ENCODE results near the gene B4GALT5. TPM values are rescaled to one million over a fixed set of nuclear protein-coding genes. Genes with fewer than 3 reads are reported as not detected.
A peak's percentile ranks its signal among the peaks of the same experiment; 100 is the strongest.

The B4GALT5 gene
- total RNA-seq, 2 donors from 2014 or later = 9.3 to 12.2 TPM

DNA sequence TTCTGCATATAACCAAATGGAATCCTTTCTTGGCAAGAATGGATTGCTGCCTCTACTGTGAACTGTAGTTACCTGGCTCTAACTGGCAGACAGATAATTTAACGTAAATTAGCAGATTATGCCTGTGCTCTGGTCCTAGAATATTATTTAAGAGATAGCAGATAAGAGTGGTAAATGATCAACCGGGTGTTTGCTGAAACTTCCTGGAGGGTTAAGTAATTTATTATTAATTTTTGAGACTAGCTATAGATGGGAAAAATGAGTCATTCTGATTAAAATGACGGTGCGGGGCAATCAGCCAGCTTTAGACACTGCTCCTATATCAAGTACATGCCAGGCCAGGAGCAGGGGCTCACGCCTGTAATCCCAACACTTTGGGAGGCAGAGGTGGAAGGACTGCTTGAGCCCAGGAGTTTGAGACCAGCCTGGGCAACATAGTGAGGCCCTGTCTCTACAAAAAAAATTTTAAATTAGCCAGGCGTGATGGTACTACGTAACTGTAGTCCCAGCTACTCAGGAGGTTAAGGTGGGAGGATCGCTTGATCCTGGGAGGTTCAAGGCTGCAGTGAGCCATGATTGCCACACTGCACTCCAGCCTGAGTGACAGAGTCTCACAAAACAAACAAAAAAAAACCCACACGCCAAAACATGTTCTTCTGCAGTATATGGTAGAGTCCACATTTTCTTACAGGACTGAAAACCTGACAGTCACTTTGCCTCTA, 22.6 kb downstream of the B4GALT5 start:
- Histone ChIP-seq H3K4me3 (no peak overlapping the region), H3K9me3 (no peaks in the 10 kb centered on the region), H3K27me3 (no peaks in the 10 kb centered on the region), H3K4me1 (peaks cover 89% of the 10 kb centered on the region), H3K36me3 (replicated peaks in 1 of 2; ENCODE audit: insufficient read depth in 1 of 2, low read depth in 2 of 2) (no peaks in the 10 kb centered on the region), H3K27ac (peak overlapping the region; percentile 70 to 95 (median 89))
- DNase-seq (peak; percentile 78 to 92 (median 90)), ATAC-seq (peak; percentile 85)
- intact Hi-C loops (cut with DNase I) = no loop called here
- WGBS, 2 donors = 12 to 17% methylated on average over 9 of the region's 9 CpGs
- TF ChIP-seq, protein P1, sequence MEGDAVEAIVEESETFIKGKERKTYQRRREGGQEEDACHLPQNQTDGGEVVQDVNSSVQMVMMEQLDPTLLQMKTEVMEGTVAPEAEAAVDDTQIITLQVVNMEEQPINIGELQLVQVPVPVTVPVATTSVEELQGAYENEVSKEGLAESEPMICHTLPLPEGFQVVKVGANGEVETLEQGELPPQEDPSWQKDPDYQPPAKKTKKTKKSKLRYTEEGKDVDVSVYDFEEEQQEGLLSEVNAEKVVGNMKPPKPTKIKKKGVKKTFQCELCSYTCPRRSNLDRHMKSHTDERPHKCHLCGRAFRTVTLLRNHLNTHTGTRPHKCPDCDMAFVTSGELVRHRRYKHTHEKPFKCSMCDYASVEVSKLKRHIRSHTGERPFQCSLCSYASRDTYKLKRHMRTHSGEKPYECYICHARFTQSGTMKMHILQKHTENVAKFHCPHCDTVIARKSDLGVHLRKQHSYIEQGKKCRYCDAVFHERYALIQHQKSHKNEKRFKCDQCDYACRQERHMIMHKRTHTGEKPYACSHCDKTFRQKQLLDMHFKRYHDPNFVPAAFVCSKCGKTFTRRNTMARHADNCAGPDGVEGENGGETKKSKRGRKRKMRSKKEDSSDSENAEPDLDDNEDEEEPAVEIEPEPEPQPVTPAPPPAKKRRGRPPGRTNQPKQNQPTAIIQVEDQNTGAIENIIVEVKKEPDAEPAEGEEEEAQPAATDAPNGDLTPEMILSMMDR (IDR thresholded peaks at IDR 0.05) = no peak
- peak in 1 of 3 donors; percentile 8 for TF ChIP-seq POLR2A (IDR thresholded peaks at IDR 0.05)

DNA sequence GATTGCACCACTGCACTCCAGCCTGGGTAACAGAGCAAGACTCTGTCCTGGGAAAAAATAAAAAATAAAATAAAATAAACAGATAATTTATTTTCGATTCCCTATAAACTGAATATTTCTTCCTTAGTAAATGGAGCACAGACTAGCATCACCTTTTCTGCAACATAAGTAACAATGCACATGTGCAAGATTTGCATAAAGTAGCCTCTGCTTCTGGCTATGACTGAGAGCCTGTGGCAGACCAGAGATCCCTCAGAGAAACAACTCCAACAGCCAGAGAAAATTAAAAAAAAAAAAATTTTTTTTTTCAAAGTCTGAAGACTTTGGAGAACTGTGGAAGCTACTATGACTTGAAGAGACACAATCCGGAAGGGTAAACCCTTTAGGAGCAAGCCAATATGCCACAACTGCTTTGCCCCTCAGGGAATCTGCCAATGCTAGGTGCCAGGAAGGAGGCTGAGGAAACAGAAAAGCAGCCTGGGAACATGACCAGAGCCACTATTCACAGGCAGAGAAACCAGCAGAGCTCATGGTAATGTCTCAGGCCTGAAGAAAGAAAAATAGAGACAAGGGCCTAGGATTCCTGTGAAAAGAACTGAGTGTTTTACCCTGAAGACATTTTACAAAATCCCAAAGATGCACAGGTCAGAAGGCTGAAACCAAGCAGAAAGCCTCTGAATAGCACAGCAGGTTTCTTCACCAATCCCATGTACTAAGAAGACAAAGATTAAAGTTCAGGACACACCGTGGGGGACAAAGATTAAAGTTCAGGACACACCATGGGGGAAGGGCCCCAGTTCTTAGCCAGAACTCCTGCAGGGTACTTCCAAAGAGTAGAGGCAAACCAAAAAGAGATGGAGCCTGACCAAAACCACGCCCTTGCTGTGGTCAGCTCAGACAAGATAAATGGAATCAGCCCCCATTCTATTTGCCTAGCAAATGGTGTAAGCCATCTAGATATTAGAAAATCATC, 25.8 kb downstream of the B4GALT5 start:
- no peak overlapping the region for H3K4me3 ChIP-seq
- no peaks in the 10 kb centered on the region for H3K9me3 ChIP-seq
- H3K27ac ChIP-seq = peak overlapping the region in 3 of 4 donors; percentile 44 to 95 (median 53)
- TF ChIP-seq POLR2A (IDR thresholded peaks at IDR 0.05) = no peak
- TF ChIP-seq, protein P1 (IDR thresholded peaks at IDR 0.05) = no peak
- intact Hi-C loops (cut with DNase I) = no loop called here
- DNase-seq (no peak), ATAC-seq (no peak)
- no peaks in the 10 kb centered on the region for H3K27me3 ChIP-seq
- H3K36me3 ChIP-seq (replicated peaks in 1 of 2; ENCODE audit: insufficient read depth in 1 of 2, low read depth in 2 of 2) = no peaks in the 10 kb centered on the region
- H3K4me1 ChIP-seq = peaks cover 77% of the 10 kb centered on the region
- WGBS, 2 donors = 61 to 64% methylated on average over 4 of the region's 4 CpGs

DNA sequence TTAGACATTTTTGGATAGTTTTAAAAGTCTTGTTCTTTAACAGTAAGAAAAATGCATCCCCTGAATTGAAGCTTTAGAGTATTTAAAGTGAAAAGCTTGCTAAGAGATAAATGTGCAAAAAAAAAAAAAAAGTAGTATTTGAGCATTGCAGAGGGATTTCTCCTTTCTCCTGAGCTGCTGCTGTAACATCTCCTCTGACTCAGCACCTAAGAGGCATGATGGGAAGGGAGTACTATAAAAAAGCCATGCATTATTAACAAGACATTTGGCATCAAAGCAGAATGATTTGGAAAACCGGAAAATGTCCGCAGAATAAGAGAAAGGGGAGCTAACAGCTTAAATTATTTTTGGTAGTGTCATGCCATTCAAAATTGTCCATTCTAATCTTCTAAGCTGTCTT, 27.9 kb downstream of the B4GALT5 start:
- H3K9me3 ChIP-seq = no peaks in the 10 kb centered on the region
- no peak overlapping the region for H3K4me3 ChIP-seq
- H3K36me3 ChIP-seq (replicated peaks in 1 of 2; ENCODE audit: insufficient read depth in 1 of 2, low read depth in 2 of 2) = no peaks in the 10 kb centered on the region
- WGBS, 2 donors = 22 to 29% methylated on average over 2 of the region's 2 CpGs
- ATAC-seq (no peak), DNase-seq (no peak)
- peak overlapping the region in 2 of 4 donors; percentile 12 to 24 for H3K27ac ChIP-seq
- peaks cover 77% of the 10 kb centered on the region for H3K4me1 ChIP-seq
- intact Hi-C loops (cut with DNase I) = no loop called here
- no peak for TF ChIP-seq POLR2A (IDR thresholded peaks at IDR 0.05)
- TF ChIP-seq, protein P1 (IDR thresholded peaks at IDR 0.05) = no peak
- H3K27me3 ChIP-seq = no peaks in the 10 kb centered on the region

DNA sequence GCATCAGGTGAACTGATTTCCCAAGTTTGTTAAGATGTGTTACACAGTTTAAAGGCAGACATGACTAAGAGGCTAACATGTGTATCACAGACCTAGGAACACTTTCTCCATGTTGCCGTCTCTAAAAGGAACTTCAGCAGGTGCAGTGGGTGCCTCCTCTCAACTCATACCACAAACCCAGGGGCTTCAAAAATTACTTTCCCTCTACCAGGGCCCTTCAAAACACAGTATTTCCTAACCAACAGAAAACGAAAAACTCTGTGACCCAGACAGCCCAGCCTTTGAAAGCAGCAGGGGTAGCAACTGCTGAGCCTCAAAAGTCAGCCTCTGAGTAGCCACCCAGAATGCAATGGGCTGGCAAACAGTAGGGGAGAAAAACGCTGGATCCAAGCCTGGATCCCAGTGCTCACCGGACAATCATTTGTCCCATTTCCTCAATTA, 28.5 kb downstream of the B4GALT5 start:
- intact Hi-C loops (cut with DNase I) = no loop called here
- peaks cover 72% of the 10 kb centered on the region for H3K4me1 ChIP-seq

More for the DNA sequence above, 28.5 kb downstream of the B4GALT5 start:
- Histone ChIP-seq H3K4me3 (no peak overlapping the region), H3K9me3 (no peaks in the 10 kb centered on the region), H3K27me3 (no peaks in the 10 kb centered on the region), H3K36me3 (replicated peaks in 1 of 2; ENCODE audit: insufficient read depth in 1 of 2, low read depth in 2 of 2) (no peaks in the 10 kb centered on the region), H3K27ac (peak overlapping the region in 2 of 4 donors; percentile 12 to 24)
- WGBS, 2 donors = 21 to 22% methylated on average over 4 of the region's 4 CpGs
- ATAC-seq = peak; percentile 28
- peak in 1 of 4 donors; percentile 38 for DNase-seq
- TF ChIP-seq, protein P1 (IDR thresholded peaks at IDR 0.05) = no peak
- TF ChIP-seq POLR2A (IDR thresholded peaks at IDR 0.05) = no peak

All from body of pancreas (tissue), 4 donors.